Measurements from ENCODE around the gene ST8SIA5. TPM values are rescaled to one million over a fixed set of nuclear protein-coding genes. Genes with fewer than 3 reads are reported as not detected.

Gene ST8SIA5
- total RNA-seq, 2 experiments from 2014 or later, result not detected

DNA sequence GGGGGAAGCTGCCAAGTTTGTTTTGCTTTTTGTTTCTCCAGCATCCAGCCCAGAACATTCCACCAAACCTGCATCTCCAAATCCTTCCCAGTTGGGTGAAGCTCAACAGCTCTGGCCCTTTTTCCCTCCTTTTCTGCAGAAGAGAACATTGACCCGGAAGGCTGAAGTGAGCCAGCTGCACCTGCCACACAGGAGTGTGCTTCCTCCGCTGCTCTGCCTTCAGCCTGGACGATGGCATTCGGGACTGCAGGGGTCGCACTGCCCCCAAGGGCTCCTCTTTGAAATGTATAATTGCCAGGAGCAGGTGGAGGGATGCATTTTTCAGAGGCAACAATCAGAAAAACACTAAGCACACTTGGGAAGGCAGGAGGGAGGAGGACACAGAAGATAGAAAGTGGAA, 41.8 kb downstream of the ST8SIA5 start:
- no peak for DNase-seq
- H3K27ac Mint-ChIP-seq, result no peak overlapping the region
- peaks cover 5% of the 10 kb centered on the region for H3K27me3 Mint-ChIP-seq
- H3K4me1 Mint-ChIP-seq, result no peaks in the 10 kb centered on the region
- H3K4me3 Mint-ChIP-seq, result no peak overlapping the region
- no peaks in the 10 kb centered on the region for H3K36me3 Mint-ChIP-seq (ENCODE audit: low read depth)
- no peaks in the 10 kb centered on the region for H3K9me3 Mint-ChIP-seq
- ChIA-PET POLR2A (no interaction called here), CTCF (no interaction called here)

DNA sequence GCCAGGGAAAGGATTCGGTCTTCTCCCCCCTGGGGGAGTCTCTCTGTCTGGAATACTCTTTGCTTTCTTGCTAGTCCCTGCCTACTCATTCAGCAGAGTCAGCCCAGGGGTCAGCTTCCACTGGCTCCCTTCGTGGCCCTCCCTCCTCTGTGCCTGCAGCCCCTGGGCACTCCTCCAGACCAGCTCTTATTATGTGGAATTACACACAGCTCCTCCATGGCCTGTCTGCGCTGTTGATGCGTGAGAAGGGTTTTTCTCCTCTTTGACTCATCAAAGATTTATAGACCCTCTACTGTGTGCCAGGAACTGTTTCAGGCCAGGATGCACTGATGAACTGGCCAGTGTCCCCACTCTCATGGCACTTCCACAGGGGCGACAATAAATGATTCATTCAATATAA, 44.4 kb downstream of the ST8SIA5 start:
- ChIA-PET POLR2A (no interaction called here), CTCF (no interaction called here)
- H3K4me1 Mint-ChIP-seq, result no peaks in the 10 kb centered on the region

DNA sequence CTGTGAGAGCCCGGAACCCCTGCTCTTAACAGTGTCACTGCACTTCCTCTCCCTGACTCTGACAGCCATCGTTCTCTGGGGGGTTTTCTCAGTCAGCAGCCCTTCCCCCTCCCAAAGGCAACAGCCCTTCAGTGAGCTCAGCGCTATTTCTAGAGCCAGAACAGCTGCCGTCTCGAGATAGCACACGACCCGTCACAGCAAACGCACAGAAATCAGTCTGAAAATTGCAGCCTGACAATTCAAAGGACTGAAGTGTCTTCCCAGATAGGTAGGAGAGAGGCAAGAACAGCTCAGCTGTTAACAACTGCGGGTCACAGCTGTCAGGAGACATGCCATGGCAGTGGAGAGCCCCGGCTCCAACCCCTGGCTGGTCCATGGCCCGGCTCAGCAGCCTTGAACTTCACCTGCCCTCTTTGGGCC, 45.4 kb downstream of the ST8SIA5 start:
- Mint-ChIP-seq H3K9me3 (no peaks in the 10 kb centered on the region), H3K4me1 (no peaks in the 10 kb centered on the region), H3K27ac (no peak overlapping the region), H3K36me3 (ENCODE audit: low read depth) (no peaks in the 10 kb centered on the region), H3K27me3 (peaks cover 4% of the 10 kb centered on the region), H3K4me3 (no peak overlapping the region)
- ChIA-PET CTCF (no interaction called here), POLR2A (no interaction called here)
- no peak for DNase-seq

More for the DNA sequence above, 44.4 kb downstream of the ST8SIA5 start:
- Mint-ChIP-seq H3K36me3 (ENCODE audit: low read depth) (no peaks in the 10 kb centered on the region), H3K27ac (no peak overlapping the region), H3K27me3 (peaks cover 2% of the 10 kb centered on the region), H3K9me3 (no peaks in the 10 kb centered on the region), H3K4me3 (no peak overlapping the region)
- no peak for DNase-seq

DNA sequence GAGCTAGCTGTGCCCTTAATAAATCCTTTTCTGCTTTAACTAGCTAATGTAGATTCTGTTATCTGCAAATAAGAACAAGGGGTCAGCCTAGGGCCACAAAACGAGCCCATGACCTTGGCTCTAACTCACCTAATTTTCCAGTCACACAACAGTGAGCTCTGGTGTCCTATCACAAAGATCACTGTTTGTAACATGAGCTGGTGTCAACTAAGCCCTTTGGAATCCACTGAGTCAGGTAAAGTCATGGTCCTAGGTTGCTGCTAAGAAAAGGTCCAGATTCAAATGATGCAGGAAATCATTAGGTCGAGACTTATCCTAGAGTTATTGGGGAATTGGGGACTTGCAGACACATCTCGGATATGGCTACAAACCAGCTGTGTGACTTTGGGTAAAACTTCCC, 49.9 kb downstream of the ST8SIA5 start:
- Mint-ChIP-seq H3K36me3 (ENCODE audit: low read depth) (no peaks in the 10 kb centered on the region), H3K4me1 (no peaks in the 10 kb centered on the region), H3K27me3 (peaks cover 7% of the 10 kb centered on the region), H3K9me3 (no peaks in the 10 kb centered on the region), H3K27ac (no peak overlapping the region), H3K4me3 (no peak overlapping the region)
- CTCF ChIA-PET, result no interaction called here
- POLR2A ChIA-PET, result no interaction called here
- DNase-seq, result no peak

DNA sequence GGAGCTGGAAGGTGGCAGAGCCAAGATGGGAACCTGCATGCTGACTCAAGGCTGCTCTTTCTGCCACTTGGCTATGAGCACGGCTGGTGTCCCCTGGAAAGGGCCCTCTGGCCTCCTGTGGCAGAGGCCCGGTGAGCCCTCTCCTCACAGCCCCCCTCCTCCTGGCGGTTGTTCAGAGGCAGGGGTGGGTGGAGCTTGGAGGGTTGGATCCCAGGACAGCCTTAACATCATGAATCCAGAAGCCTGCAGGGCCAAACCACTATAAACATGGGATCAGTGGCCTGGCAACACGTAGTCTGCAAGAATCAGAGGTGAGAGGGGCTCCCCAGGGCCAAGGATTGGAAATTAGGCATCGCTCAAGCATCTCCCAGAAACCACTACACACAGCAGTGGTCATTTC, 51.3 kb downstream of the ST8SIA5 start:
- Mint-ChIP-seq H3K4me1 (no peaks in the 10 kb centered on the region), H3K4me3 (no peak overlapping the region), H3K27ac (no peak overlapping the region), H3K27me3 (peaks cover 5% of the 10 kb centered on the region), H3K9me3 (no peaks in the 10 kb centered on the region), H3K36me3 (ENCODE audit: low read depth) (no peaks in the 10 kb centered on the region)
- DNase-seq, result no peak
- ChIA-PET CTCF (no interaction called here), POLR2A (no interaction called here)

DNA sequence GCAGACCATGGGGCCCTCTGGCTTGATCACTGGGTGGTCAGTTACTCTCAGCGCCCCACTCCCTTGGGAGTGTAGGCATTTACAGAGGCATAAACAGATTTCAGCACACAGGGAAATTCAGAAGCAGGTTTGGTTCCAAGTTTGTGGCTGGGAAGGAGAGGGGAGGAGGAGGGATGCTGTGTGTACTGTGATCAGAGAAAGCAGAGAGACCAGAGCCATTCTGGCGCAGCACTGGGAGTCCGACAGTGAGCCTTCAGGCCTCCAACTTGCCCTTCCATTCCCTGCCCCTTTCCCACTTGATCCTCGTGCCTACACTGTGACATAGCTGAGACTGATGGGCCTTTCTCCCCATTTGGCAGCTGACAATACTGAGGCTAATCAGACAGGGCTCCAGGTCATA, 52.0 kb downstream of the ST8SIA5 start:
- Mint-ChIP-seq H3K4me1 (no peaks in the 10 kb centered on the region), H3K27ac (no peak overlapping the region), H3K36me3 (ENCODE audit: low read depth) (no peaks in the 10 kb centered on the region), H3K27me3 (peaks cover 5% of the 10 kb centered on the region), H3K9me3 (no peaks in the 10 kb centered on the region), H3K4me3 (no peak overlapping the region)
- ChIA-PET POLR2A (no interaction called here), CTCF (no interaction called here)
- no peak for DNase-seq

DNA sequence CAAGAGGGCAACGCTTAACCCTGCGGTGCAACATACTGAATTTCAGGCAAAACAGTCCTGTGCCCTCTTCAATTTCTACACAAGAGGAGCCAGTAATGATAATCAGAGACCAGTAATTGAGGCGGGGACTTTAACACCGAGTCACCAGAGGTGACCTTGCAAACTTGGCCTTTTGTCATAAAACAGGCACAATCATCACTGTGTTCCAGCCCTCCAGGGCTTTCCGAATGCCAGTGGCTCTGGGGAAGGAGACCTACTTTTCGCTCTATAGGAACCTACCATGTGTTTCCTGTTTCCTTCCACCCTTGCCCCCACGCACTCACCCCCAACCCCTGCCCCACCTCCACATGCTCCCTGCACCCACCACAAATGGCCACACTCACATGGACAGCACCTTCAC, 52.7 kb downstream of the ST8SIA5 start:
- Mint-ChIP-seq H3K4me3 (no peak overlapping the region), H3K9me3 (no peaks in the 10 kb centered on the region), H3K27ac (no peak overlapping the region), H3K4me1 (no peaks in the 10 kb centered on the region), H3K27me3 (peaks cover 5% of the 10 kb centered on the region), H3K36me3 (ENCODE audit: low read depth) (no peaks in the 10 kb centered on the region)
- ChIA-PET CTCF (no interaction called here), POLR2A (no interaction called here)
- DNase-seq, result no peak

DNA sequence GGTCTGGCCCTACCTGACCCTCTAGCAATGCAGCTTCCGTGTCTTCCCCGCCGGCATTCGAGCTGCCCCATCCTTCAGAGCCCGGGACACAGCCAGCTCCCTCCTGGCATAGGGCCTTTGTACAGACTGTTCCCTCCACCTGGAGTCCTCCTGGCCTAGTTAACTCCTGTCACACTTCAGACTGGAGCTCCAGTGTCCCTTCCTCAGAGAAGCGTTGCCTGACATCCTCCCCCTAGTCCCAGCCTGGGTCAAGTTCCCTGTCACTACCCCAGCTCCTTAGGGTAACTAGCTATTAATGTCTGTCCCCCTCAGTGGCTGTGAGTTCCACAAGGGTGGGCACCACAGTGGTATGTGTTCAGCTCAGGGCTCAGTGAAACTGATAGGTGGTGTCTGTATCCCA, 54.4 kb downstream of the ST8SIA5 start:
- peaks cover 10% of the 10 kb centered on the region for H3K9me3 Mint-ChIP-seq
- H3K4me1 Mint-ChIP-seq, result no peaks in the 10 kb centered on the region
- CTCF ChIA-PET, result no interaction called here
- POLR2A ChIA-PET, result no interaction called here
- H3K36me3 Mint-ChIP-seq (ENCODE audit: low read depth), result peaks cover 6% of the 10 kb centered on the region
- no peak for DNase-seq
- H3K27ac Mint-ChIP-seq, result no peak overlapping the region
- no peak overlapping the region for H3K4me3 Mint-ChIP-seq
- peaks cover 15% of the 10 kb centered on the region for H3K27me3 Mint-ChIP-seq

DNA sequence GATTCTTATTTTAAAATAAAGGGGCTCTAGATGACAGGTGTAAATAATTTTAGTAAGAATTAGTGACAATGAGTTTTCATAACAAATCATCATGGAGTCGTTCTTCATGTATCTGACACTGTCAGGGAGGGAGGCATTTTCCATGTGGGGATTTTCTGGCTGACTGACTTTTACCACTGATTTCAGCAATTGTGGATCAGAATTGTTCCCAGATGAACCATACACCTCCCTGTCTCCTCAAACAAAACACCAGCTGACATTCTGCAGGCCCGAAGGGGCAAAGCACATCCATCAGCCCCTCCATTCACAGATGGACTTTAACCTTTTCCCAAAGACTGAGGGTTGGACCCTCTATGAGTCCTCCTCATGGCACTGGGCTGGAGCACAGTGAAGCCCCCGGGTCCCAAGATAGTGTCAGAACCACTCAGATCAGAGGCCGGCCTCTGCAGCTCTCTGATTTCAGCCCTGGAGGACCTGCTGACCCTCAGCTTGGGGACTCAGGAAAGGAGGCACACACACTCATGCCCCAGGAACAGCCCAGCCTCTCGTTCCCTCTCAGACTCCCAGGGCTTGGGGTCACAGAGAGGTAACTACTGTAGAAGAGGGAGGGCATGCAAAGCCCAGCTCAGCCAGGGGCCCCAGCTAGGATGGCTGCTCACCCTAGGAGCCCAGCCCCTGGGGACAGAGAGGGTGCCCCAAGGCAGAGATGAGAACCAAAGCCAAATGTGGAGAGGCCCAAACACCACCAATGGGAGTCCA, 56.6 kb downstream of the ST8SIA5 start:
- no peak overlapping the region for H3K4me3 Mint-ChIP-seq
- no peak for DNase-seq
- H3K27ac Mint-ChIP-seq, result no peak overlapping the region
- CTCF ChIA-PET, result no interaction called here
- H3K9me3 Mint-ChIP-seq, result peaks cover 10% of the 10 kb centered on the region
- peaks cover 6% of the 10 kb centered on the region for H3K36me3 Mint-ChIP-seq (ENCODE audit: low read depth)
- no peaks in the 10 kb centered on the region for H3K4me1 Mint-ChIP-seq
- peaks cover 21% of the 10 kb centered on the region for H3K27me3 Mint-ChIP-seq
- POLR2A ChIA-PET, result no interaction called here

DNA sequence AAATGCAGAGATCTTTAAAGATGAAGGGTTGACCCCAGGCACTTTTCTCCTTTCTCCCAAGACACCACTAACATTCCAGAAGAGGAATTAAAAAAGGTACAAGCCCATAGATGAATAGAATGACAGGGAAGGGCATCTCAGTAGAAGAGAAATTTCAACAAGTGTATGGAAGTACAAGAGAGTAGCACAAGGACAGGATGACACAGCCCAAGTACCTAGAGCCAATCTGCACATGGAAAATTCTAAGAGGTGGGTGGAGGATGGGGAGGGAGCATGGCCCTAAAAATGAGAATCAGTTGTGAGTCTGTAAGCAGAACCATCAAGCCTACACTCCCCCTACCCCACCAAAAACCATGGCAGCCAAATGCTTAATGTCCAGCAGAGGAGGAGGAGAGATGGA, 60.2 kb downstream of the ST8SIA5 start:
- no peak overlapping the region for H3K27ac Mint-ChIP-seq
- H3K4me3 Mint-ChIP-seq, result no peak overlapping the region
- no peaks in the 10 kb centered on the region for H3K4me1 Mint-ChIP-seq
- H3K27me3 Mint-ChIP-seq, result peaks cover 21% of the 10 kb centered on the region
- no peak for DNase-seq
- H3K36me3 Mint-ChIP-seq (ENCODE audit: low read depth), result peaks cover 6% of the 10 kb centered on the region
- peaks cover 10% of the 10 kb centered on the region for H3K9me3 Mint-ChIP-seq
- ChIA-PET CTCF (interaction anchor here (1.1 to 1.7 kb wide), 2 partner anchors 39 to 141 kb away, joined by 3 read pairs; no protein-coding TSS in a partner anchor), POLR2A (no interaction called here)

DNA sequence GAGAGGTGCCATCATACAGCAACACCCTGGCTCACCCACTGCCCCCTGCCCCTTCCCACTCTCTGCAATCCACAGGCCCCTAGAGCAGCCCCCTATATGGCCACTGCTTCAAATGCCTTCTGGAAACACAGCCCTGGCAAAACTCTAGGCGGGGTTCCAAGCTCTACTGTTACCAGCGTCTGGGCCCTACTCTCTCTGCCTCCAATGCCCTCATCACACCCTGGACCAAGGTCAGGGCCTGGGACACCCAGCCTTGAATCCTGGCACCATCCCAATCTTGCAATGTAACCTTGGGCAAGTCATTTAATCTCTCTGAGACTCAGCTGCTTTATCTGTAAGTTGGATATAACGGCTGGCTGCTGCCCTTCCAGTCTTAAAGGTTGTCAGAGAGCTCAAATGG, 60.6 kb downstream of the ST8SIA5 start:
- Mint-ChIP-seq H3K27ac (no peak overlapping the region), H3K4me3 (no peak overlapping the region), H3K27me3 (peaks cover 21% of the 10 kb centered on the region), H3K4me1 (no peaks in the 10 kb centered on the region), H3K36me3 (ENCODE audit: low read depth) (peaks cover 6% of the 10 kb centered on the region), H3K9me3 (peaks cover 10% of the 10 kb centered on the region)
- DNase-seq, result no peak
- POLR2A ChIA-PET, result no interaction called here
- CTCF ChIA-PET, result interaction anchor here (1.1 to 1.7 kb wide), 2 partner anchors 39 to 140 kb away, joined by 3 read pairs; no protein-coding TSS in a partner anchor

DNA sequence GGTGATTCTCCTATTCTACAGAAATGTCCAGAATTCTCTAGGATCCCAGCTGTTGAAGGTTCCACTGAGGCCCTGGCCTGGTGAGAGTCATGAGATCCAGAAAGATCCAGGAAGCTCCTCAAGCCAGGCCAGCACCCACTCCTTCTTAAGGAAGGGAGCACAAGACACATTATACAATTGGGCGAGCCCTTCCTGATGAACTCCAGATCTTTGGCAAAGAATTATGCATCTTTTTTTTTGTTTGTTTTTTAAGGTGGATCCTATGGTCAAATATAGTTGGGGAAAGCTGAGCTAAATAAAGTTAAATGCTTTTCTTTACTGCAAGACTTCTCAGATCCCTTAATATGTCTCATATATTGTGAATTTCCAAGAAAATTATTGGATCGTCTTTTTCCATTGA, 62.9 kb downstream of the ST8SIA5 start:
- Mint-ChIP-seq H3K27me3 (peaks cover 21% of the 10 kb centered on the region), H3K27ac (no peak overlapping the region), H3K36me3 (ENCODE audit: low read depth) (peaks cover 6% of the 10 kb centered on the region), H3K4me1 (no peaks in the 10 kb centered on the region), H3K4me3 (no peak overlapping the region), H3K9me3 (peaks cover 10% of the 10 kb centered on the region)
- no peak for DNase-seq
- POLR2A ChIA-PET, result no interaction called here
- CTCF ChIA-PET, result interaction anchor here (0.7 kb wide), 1 partner anchor 43 kb away, joined by 3 read pairs; no protein-coding TSS in a partner anchor

DNA sequence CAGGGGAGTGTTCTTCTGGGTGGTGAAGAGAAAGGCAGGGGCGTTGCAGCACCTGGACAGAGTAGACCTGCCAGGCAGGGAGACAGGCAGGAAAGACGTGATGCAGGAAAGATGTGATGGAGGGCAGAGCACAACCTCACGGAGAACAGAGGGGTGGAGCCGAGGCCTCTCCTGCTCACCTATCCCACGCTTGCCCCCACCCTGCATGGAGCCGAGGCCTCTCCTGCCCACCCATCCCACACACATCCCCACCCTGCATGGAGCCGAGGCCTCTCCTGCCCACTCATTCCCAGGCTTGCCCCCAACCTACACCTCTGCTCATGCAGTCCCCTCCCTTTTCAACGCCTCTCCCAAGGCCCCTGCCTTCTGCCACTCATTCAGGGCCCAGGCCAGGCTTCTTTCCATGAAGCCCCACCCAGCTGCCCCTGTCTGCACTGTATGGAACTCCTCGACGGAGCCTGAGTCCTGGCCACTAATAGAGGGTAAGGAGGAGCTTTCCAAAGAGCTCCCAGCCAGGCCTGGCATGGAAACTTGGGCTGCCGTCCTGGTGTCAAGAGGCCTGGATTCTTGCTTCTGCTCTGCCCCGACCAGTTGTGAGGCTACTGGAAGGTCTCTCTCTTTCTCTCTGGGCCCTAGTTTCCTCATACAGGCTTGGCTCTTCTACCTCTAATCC, 67.9 kb downstream of the ST8SIA5 start:
- Mint-ChIP-seq H3K4me1 (no peaks in the 10 kb centered on the region), H3K9me3 (no peaks in the 10 kb centered on the region), H3K36me3 (ENCODE audit: low read depth) (no peaks in the 10 kb centered on the region), H3K27me3 (no peaks in the 10 kb centered on the region), H3K4me3 (no peak overlapping the region), H3K27ac (no peak overlapping the region)
- ChIA-PET CTCF (no interaction called here), POLR2A (no interaction called here)
- no peak for DNase-seq

DNA sequence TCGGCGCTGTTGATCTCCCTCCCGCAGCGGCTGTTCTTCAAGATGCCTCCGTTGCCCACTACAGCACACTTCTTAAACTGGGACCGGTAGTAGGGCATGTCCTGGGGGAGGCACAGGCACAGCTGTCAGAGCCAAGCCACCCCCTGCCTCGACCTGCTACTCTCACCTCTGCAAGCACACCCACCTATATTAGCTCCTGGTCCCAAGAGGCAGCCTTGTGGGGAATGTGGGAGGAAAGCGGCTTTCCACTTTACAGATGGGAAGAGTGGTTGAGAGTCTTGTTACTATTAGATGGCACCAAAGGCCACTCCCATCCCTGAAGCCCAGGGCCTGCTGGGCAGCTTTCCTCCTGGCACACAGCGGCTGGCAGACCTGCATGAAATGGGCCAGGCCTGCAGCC, 70.7 kb downstream of the ST8SIA5 start:
- Mint-ChIP-seq H3K36me3 (ENCODE audit: low read depth) (no peaks in the 10 kb centered on the region), H3K4me1 (no peaks in the 10 kb centered on the region), H3K9me3 (no peaks in the 10 kb centered on the region), H3K4me3 (no peak overlapping the region), H3K27me3 (no peaks in the 10 kb centered on the region), H3K27ac (no peak overlapping the region)
- ChIA-PET CTCF (no interaction called here), POLR2A (no interaction called here)
- no peak for DNase-seq
